Activated CD8-positive, alpha-beta memory T cell treated with anti-CD3 and anti-CD28 coated beads, Interleukin-2, amount 50 U/mL, for 24 hours (primary cell): ENCODE measurements around the gene SMTNL2.
"Not testable (repeated sequence)": the region's sequence is repeated elsewhere in the genome, so short reads cannot be mapped to it uniquely, and the experiment has no call there.

Experiments
- DNase-seq: peaks from one replicate; pipeline ENCODE4 v3.0.0-alpha.2; 2020; ENCODE audit errors: extremely low read depth

SMTNL2 gene

DNA sequence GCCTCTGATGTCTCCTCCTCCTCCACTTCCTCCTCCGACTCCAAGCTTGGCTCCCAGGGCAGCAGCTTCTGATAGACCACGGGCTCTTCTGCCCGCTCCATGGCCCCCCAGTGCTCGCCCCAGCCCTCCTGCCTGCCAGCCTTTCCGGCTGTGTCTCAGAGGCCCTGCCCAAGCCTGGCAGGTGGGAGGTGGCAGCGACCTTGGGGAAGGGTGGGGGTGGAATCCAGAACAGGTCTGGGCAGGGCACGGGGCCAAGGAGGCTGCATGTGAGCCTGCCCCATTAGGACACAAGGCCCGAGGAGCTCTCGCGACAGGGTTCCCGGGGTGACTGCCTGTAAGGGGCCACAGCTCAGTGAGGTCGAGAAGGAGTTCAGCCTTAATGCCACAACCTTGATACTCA lies 23.9 kb upstream of the SMTNL2 start, which contains the start of gene GGT6:
Gene GGT6, minus strand, starts transcription at position 157 of the 400 bp plus-strand sequence. Its CDS starts 56 bp downstream, at position 101.
- DNase-seq: no peak

DNA sequence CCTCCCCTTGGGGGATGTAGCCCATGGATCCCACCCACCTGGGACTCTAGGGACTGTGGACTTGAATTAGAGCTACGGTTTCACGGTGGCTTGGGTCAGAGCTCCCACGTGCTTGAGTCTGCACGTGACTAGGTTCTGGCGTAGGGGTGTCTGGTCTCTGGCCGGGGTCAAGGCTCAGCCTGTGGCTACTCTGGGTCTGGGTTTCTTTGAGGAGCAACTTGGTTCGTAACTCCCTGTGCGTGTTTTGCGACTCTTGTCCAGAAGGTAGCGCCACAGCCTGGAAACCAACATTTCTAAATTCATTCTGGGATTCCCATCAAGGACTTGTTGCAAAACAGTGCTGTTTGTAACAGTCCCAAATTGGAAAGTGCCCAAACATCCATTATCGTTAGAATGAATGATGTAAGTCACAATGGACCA lies 23.5 kb upstream of the SMTNL2 start:
- no peak for DNase-seq

DNA sequence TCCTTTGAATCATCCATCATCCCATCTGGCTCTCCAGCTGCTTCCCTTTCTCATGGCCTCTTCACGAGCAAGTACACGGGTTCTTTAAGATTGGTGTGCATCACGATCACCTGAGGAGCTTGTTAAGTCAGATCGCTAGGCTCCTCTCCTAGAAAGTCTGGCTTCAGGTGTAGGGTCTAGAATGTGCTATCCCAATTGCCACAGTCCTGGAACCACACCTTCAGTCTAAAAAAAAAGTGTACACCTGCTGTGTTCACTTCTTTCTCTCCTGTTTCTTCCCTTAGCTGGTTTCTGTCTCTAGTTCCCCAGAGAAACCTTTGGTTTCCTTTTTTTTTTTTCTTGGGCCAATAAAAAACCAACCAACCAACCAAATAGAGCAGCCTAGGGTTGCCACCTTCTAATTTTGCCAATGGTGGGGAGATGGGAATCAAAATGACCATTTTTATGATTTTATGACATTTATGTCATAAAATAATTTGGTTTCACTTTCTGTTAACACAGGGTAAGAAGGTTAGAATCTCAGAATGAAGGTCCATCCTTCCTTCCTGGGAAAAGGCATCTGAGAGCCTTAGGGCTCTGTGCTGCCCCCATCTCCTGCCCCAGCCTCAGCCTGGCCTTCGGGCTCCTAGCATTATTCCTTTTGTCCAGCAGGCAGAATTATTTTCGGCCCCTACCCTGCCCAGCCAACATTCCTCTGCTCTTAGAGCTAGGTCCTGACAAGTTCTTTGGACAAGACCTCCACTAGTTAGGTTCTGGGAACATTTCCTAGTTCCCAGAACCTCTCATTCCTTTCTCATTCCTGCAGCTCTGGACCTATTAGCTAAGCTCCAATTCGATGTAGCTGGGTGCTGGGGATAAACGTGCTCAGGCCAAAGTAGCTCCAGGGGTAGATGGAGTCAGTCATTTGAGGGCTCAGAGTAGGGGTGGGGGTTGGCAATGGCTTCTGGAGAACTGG lies 22.0 kb upstream of the SMTNL2 start:
- DNase-seq: no peak

DNA sequence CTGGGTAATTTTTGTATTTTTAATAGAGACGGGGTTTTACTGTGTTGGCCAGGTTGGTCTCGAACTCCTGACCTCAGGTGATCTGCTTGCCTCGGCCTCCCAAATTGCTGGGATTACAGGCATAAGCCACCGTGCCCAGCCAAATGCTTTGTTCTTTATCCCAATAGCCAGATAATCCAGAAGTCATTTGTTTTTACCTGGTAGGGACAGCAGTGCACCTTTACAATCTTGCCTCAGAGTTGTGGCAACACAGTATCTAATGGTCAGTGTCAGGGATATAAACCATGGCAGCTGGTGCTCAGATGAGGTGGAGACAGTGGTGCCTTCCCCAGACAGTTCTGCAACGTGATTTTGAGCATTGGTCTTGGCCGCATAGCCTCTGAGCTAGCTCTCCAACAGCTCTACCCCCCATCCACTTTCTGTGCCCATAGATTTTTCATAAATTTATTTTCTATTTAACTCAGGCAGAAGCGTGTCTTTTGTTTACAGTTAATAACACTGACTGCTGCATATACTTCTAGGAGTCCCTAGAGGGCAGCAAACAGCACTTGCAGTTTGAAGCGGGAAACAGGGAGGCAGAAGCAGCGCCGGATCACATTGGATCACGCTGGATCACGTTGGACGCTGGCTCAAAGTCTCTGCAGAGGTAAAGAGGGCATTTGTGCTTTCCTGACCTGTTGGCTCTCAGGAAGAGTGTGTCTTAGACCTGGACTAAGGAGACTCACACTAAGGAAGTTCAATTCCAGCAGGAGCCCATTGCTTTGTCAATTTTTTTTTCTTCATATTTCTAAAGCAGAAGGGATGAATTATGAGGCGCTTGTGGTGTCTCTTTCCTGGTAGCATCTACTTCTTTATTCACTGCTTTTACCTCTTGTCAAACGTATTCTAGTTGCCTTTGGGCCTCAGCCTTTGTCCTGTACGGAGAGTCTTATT lies 18.9 kb upstream of the SMTNL2 start:
- DNase-seq: no peak

DNA sequence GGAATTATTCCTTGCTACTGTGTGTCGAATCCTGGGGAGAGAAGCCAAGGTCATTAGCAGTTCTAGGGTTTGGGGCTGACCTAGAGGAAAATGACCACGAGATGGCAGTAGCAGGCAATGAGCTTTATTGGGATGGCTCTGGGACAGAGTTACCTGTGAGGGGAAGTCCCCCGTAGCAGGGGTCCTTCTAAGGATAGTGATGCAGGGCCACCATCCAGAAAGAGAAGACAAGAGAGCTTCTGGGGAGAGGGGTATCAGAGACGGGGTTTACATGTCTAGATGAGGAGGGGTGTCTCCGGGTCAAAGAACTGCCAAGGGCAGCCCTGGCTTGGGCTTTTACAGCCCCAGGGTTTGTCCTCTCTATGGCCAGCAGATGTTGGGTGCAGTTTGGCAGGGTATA lies 17.5 kb upstream of the SMTNL2 start:
- no peak for DNase-seq

DNA sequence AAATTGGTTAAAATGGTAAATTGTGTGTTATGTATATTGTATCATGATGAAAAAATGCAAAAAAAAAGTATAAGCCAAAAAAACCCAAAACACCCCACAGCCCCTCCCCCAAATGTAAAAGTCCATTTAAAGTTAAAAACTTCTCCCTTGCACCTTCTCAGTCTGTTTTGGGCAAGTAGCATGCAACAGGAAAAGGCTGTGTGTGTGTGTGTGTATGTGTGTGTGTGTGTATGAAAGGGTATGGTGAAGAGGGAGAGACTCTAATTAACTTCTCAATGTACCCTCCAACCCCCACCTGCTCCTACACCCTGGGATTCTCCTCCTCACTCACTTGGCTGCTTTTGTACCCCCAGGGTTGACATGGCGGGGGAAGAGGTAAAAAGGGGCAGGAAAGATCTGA lies 14.7 kb upstream of the SMTNL2 start:
- no peak for DNase-seq

DNA sequence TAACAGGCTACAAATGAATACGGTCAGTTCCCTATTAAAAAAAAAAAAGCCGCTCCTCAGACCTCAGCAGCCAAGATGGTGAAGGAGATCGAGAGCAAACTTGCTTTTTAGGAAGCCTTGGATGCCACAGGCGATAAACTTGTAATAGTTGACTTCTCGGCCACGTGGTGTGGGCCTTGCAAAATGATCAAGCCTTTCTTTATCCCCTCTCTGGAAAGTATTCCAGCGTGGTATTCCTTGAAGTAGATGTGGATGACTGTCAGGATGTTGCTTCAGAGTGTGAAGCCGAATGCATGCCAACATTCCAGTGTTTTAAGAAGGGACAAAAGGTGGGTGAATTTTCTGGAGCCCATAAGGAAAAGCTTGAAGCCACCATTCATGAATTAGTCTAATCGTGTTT lies 12.2 kb upstream of the SMTNL2 start:
- DNase-seq: no peak

DNA sequence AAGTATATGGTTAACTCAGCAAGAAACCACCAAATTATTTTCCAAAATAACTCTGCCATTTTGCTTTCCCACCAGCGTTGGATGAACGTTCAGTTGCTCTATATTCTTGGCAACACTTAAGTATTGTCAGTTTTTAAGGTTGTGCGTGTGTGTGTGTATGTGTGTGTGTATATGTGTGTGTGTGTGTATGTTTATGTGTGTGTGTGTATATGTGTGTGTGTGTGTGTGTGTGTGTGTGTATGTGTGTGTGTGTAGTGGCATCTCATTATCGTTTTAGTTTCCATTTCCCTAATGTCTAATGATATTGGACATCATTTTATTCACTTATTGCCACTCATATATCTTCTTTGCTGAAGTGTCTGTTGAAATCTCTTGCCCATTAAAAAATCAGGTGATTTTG lies 11.2 kb upstream of the SMTNL2 start:
- no peak for DNase-seq

DNA sequence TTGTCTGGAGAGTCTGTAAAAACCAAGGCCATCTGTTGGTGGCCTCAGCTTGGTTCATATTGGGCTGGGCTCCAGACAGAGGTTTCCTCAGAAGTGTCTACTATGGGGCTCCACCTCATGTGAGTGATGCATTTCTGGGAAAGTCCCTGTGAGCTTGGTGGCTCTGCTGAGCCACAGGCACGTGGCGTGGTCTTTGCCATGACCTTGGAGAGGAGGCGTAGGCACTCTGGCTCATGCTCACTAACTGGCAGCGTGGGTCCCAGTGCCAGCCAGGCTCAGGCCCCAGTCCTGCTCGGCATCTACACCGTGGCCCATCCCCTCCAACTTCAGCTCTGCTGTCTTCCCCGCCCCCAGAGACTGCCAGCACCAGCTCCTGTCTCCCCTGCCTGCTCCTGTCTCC lies 10.7 kb upstream of the SMTNL2 start:
- peak; percentile 47 for DNase-seq

DNA sequence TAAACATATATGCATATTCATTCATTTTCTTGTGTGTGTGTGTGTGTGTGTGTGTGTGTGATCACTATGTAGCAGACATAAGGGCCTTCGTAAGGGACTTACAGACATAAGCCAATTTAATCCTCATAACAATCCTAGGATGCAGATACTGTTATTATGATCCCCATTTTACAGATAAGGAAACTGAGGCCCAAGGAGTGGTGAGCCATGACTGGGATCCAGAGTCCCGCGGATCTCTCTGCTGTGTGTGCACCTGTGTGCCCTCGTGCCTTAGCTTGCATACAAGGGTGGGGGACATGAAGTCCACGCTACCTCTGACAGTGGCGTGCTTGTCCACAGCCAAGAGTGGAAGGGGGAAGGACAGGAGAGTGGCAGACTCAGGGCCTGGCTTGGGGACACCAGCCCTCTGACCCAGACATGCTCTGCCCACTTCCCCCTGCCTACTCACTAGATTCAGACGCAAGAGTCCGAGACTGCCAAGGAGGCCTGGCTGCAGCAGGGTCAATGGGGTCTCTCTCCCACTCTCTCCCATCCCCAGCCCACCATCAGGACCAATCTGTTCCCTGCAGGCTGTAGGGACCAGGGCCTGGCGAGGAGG lies 9.8 kb upstream of the SMTNL2 start:
- DNase-seq: no peak

DNA sequence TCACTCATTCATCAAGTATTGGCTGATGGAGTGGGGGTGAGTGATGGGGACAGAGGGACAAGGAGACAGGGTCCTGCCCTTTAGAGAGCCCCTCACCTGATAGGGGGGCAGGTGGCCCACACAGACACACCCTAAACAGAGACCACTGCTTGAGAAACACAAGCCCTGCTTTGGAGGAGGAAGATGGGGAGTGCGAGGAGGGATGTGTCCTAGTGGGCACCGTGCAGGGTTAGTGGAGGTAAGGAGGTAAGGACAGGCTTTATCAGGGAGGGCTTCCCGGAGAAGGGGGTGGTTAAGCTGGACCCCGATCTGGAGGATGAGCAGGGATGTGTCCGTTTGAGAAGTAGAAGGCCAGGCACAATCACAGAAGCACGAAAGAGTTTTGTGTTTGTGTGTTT lies 8.2 kb upstream of the SMTNL2 start:
- DNase-seq: no peak

DNA sequence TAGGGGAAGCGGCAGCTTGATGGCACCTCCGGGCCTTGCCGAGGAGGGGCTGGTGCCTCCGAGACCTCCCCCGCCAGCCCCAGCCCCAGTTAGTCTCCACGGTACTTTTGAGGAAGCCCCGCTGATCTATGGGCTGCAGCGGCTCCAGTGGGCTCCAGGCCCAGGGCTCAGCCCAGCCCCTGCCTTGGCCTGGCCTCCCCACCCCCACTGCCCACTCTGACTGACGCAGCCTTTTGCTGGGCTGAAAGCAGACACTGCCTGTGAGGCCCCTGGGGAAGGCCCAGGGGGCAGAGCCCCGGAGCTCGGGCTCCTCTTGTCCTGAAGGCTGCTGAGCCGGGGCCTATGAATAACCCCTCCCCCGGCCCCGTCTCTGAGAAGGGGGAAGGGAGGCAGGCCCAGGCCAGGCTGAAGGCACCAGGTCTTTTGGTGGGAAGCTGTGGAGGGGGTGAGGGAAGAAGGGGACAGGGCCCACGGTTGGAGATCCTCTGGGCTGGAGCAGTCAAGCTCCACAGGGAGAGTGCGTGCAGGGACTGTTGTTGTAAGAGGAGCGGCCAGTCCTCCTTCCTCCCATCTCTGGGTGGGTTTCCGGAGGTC lies 7.5 kb upstream of the SMTNL2 start:
- DNase-seq: no peak

DNA sequence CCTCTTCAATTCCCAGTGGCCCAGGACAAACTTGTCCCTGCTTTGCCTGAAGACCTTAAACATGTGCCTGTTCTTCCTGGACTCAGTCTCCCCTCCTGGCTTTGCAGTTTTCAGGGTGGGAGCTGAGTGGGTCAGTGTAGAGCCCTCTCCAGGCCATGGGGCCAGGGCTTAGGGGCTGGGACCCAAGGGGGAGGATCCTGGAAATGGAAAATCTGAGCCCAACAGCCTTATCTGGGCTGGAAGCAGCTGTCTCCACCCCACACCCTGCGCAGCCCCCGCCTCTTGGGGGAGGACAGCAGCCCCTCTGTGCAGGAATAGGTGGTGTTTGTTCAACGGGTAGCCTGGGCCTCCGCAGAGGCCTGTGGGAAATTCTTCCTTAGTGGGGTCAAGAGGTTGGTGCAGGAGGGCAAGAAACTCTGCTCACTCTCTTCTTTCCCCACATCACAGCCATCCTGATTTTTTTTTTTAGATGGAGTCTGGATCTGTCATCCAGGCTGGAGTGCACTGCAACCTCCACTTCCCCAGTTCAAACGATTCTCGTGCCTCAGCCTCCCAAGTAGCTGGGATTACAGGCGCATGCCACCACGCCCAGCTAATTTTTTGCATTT lies 6.8 kb upstream of the SMTNL2 start:
- DNase-seq: no peak

DNA sequence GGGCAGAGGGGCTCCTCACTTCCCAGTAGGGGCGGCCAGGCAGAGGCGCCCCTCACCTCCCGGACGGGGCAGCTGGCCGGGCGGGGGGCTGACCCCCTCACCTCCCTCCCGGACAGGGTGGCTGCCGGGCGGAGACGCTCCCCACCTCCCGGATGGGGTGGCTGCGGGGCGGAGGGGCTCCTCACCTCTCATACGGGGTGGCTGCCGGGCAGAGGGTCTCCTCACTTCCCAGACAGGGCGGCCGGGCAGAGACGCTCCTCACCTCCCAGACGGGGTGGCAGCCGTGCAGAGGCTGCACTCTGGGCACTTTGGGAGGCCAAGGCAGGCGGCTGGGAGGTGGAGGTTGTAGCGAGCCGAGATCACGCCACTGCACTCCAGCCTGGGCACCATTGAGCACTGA lies 6.0 kb upstream of the SMTNL2 start:
- not testable (repeated sequence) for DNase-seq

DNA sequence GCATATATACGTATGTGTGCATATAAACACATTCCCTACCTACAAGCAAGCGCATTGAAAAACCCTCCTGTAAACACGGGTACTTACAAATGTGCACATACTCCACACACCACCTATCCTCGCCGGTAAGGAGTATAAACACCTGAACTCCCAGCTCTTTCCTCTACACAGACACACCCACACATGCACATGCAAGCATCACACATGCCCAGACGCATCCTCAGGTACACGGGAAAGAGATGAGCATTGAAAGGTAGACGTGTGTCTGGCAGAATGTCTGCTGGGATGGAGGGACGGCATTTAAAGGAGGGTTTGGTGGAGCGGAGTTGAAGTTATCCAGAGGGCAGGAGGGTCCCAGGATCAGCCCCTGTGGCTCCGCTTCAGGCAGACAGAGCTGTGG lies 4.7 kb upstream of the SMTNL2 start:
- DNase-seq: no peak

DNA sequence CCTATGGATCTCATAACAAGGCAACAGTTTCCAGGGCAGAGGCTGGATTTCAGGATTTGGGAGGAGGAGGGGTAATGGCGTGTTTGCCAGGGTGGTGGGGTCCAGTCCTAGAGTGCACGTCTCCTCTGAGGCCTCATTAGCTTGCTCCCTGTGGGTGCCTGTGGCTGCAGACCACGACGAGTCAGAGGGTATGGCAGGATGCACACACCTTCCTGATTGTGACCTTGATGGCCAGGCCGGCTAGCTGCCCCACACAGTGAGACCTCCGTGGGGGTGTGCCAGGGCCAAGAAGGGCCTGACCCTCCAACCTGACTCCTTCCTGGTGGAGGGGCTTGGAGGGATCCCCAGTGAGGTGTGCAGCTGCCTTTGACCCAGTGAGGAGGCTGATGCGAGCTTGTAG lies 4.0 kb upstream of the SMTNL2 start:
- no peak for DNase-seq

DNA sequence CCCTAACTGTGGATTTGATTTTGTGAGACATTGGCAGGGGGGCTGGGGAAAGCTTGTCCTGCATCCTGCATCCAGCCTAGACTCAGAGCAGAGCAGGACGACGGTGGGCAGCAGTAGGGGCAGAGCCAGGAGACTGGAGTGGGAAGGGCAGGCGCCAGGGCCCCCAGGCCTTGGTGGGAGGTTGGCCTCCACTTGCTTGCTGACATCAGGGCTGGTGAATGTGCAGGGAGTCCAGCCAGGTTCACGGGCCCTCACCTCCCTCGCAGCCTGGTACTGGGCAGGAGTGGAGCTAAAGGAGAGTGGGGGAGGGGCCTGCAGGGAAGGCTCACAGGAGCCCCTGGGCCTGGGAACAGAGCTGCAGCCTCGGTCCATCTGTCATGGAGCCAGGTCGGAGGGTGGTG lies 2.2 kb upstream of the SMTNL2 start:
- no peak for DNase-seq

DNA sequence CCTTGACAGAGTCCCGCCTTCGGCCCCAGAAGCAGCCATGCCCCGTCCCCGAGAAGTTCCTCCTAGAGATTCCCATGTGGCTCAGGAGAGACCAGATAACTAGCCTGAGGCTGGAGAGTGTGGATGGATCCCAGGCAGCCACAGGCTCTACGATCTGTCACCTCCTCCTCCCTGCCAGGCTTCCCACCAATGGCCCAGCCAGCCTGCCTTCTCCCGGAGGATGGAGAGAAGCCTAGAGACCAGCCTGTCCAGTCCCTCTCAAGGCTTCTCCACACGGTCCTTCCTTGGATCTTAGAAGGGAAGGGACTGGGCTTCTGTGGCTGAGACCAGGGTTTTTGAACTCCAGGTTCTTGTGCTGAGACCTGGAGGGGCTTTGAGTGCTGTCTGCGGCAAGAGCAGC lies 1.6 kb upstream of the SMTNL2 start:
- DNase-seq: no peak

DNA sequence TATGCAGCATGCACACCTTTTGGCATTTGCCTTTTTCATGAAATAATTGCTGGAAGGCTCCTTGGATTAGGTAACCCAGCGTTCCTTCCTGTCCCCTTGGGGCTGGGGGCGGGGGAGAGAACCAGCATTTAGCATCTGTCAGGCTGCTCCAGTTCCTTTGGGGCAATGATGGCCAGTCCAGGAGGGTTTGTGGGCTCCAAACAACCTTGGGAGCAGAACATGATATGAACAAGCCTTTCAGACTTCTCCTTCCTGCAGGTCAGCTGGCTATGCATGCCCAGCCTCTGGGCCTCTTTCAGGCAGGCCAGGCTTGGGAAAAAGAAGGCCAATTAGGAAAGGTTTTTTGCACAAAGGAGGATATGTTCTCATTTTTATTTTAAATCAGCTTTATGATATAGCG lies 1.1 kb upstream of the SMTNL2 start:
- DNase-seq: no peak

DNA sequence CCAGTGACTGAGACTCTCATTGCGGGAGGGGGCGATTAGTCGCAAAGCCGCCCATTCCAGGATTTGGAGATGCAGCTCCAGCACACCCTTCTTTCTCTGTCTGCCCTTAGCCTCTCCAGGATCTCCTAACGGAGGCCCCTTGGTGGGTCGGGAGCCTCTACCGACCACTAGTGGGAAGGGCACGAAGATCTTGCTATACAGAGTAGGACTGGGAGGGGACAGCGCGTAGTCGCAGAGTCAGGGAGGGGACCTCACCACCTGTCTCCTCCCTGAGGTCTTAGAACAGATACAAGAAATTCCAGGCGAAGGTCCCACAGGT lies 588 bp upstream of the SMTNL2 start:
- DNase-seq: no peak

DNA sequence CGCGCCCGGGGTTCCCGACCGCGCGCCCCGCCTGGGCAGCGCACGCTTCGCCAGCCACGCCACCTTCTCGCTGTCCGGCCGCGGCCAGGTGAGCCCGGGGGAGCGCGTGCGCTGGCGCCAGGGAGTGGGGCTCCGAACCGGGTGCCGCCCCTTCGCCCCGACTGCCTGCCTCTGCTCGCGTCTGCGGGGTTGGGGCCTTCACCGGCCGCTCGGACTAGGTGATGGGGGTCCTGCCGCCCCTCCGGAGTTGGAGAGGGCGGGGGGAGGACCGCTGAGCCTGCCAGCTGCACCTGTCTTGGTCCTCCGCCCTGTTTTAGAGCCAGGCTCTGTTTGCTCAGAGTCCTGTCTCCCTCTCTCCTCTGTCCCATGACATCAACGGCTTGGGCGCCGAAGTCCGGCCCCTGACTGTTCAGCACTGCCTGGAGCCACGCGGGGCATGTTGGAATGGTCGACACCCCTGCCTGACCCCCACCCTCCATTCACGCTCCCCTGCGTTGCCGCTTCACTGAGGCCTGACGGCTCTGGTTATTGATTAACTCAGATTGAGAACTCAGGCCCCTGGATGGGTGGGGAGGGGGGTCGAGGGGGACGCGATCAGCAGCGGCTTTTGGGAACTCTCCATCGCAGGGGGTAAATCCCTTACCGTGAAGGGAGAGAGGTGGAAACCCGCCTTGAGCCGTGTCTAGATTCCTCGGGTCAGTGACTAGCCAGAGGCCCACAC lies 748 bp downstream of the SMTNL2 start:
- DNase-seq: no peak
